Common myeloid progenitor, CD34-positive (primary cell): ENCODE results near the gene SCLY.

Source experiments
- CTCF ChIA-PET: fragments of 350-600 bp; sonication (Branson Sonifier 250); formaldehyde crosslinking; loops from one replicate; lab custom pipeline; 2021; ENCODE audit warnings: antibody characterized with exemption; lab: Charles Lee
- POLR2A ChIA-PET: fragments of 350-600 bp; sonication (Branson Sonifier 250); formaldehyde crosslinking; loops from one replicate; lab custom pipeline; 2021; ENCODE audit warnings: antibody characterized with exemption; lab: Charles Lee
- DNase-seq, 3 donors: peaks; one replicate each; pipeline versions ENCODE4 v3.0.0 to v3.0.0-alpha.2; 2013
- H3K27ac ChIP-seq, 2 experiments: 1 replicate in 1 of 2; 2 replicates in 1 of 2; pipeline ENCODE4 v1.7.0; 2013; ENCODE audit warnings: inconsistent platforms in 2 of 2, low read length in 2 of 2, mild to moderate bottlenecking in 2 of 2, low read depth in 1 of 2, moderate library complexity in 1 of 2; ENCODE audit not compliant: severe bottlenecking in 2 of 2, insufficient read depth in 1 of 2, poor library complexity in 1 of 2
- H3K27me3 ChIP-seq, 5 experiments: replicated peaks in 2 of 5; 1 replicate in 3 of 5; 2 replicates in 2 of 5; pipeline versions ENCODE4 v1.6.1 to v1.7.0; 2013; ENCODE audit warnings: low read length in 4 of 5, mild to moderate bottlenecking in 2 of 5, moderate library complexity in 2 of 5, inconsistent platforms in 1 of 5; ENCODE audit not compliant: insufficient read depth in 5 of 5, control insufficient read depth in 4 of 5
- H3K36me3 ChIP-seq, 4 experiments: 1 replicate in 2 of 4; 2 replicates in 2 of 4; pipeline versions ENCODE4 v1.6.1 to v1.7.0; 2013; ENCODE audit warnings: low read length in 3 of 4, control low read depth in 1 of 4, mild to moderate bottlenecking in 1 of 4; ENCODE audit not compliant: control insufficient read depth in 4 of 4, insufficient read depth in 4 of 4
- H3K4me1 ChIP-seq, 4 experiments: 1 replicate in 3 of 4; 2 replicates in 1 of 4; pipeline versions ENCODE4 v1.6.1 to v1.7.1; 2013; ENCODE audit warnings: low read length in 3 of 4, mild to moderate bottlenecking in 3 of 4, control low read depth in 1 of 4, inconsistent platforms in 1 of 4, moderate library complexity in 1 of 4; ENCODE audit not compliant: control insufficient read depth in 4 of 4, insufficient read depth in 4 of 4; ENCODE audit errors: control extremely low read depth in 1 of 4
- H3K4me3 ChIP-seq, 7 experiments: 1 replicate in 4 of 7; 2 replicates in 3 of 7; pipeline versions ENCODE4 v1.5.1 to v1.7.0; 2013; ENCODE audit warnings: mild to moderate bottlenecking in 7 of 7, low read length in 6 of 7, moderate library complexity in 6 of 7, inconsistent platforms in 2 of 7, low read depth in 2 of 7, control low read depth in 1 of 7; ENCODE audit not compliant: insufficient read depth in 4 of 7, control insufficient read depth in 1 of 7; ENCODE audit errors: extremely low read depth in 1 of 7
- H3K9me3 ChIP-seq, 5 experiments: 1 replicate in 4 of 5; 2 replicates in 1 of 5; pipeline versions ENCODE4 v1.6.1 to v1.7.1; 2013; ENCODE audit warnings: low read length in 4 of 5, mild to moderate bottlenecking in 2 of 5, inconsistent platforms in 1 of 5, low read depth in 1 of 5, moderate library complexity in 1 of 5; ENCODE audit not compliant: control insufficient read depth in 4 of 5, insufficient read depth in 2 of 5; ENCODE audit errors: control extremely low read depth in 1 of 5
- WGBS: methylation state at CpG from one replicate; pipeline ENCODE4 v1.1.5; 2013; ENCODE audit not compliant: insufficient coverage; 5-methylcytosine and 5-hydroxymethylcytosine counted together

Gene SCLY

DNA sequence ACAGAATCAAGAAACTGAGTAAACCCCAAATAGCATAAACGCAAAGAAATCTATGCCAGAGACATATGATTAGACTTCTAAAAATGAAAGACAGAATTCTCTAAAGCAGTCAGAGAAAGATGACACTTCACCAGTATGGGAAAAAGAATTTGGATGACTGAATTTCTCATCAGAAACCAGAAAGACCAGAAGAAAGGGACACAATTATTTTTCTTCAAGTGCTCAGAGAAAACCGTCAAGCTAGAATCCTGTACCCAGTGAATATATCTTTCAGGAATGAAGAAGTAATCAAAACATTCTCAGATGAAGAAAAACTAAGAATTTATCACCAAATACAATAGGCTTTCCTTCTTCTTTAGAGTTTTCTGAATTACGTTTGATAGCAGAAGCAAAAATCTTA, 25.1 kb downstream of the SCLY start:
- WGBS, result 100% methylated on average over 2 of the region's 3 CpGs
- Histone ChIP-seq H3K36me3 (peaks cover 0 to 40% (median 26%) of the 10 kb centered on the region in 4 experiments), H3K4me3 (no peak overlapping the region), H3K27ac (no peak overlapping the region), H3K9me3 (no peaks in the 10 kb centered on the region), H3K27me3 (no peaks in the 10 kb centered on the region), H3K4me1 (peaks cover 0 to 6% (median 2%) of the 10 kb centered on the region in 4 experiments)
- DNase-seq, result no peak
- CTCF ChIA-PET, result no interaction called here
- POLR2A ChIA-PET, result no interaction called here

DNA sequence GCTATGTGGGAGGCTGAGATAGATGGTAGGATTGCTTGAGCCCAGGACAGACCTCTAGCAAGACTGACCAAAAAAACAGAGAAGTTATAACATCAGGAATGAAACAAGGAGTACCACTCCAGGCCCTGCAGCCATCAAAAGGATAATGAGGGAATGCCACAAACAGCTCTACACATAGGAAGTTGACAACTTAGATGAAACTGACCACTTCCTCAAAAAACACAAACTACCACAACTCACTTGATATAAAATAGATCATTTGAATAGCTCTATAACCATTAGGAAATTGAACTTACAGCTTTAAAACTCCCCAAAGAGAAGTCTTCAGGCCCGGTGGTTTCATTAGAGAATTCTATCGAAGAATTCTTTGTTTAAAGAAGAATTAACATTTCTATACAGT, 26.4 kb downstream of the SCLY start:
- Histone ChIP-seq H3K4me1 (peaks cover 0 to 6% (median 2%) of the 10 kb centered on the region in 4 experiments), H3K27ac (no peak overlapping the region), H3K9me3 (no peaks in the 10 kb centered on the region), H3K27me3 (no peaks in the 10 kb centered on the region), H3K36me3 (peaks cover 0 to 40% (median 18%) of the 10 kb centered on the region in 4 experiments), H3K4me3 (no peak overlapping the region)
- ChIA-PET CTCF (interaction anchor here (1.1 to 1.8 kb wide), 2 partner anchors 48 to 94 kb away, joined by 3 read pairs; no protein-coding TSS in a partner anchor), POLR2A (no interaction called here)
- no CpG with 5 or more reads among the region's 2 CpGs for WGBS
- DNase-seq, result peak in 1 of 3 donors; percentile 23

DNA sequence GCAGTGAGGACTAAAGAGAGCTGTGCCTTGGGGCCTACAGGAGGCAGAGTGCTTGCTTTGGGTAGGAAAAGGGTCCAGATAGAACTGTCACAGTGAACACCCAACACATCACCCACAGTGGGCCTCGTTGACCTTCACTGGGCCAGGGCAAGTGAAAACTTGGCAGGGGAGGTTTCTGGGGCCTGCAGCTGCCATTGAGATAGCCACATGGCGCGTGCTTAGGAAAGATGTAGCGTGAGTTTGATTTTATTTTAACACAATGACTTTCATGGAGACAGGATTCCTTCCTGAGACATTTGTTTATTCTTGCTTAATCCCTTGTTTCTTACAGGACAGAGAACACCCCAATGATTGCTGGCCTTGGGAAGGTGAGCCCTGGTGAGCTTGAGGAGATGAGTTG, 30.1 kb downstream of the SCLY start:
- H3K27me3 ChIP-seq, result no peaks in the 10 kb centered on the region
- CTCF ChIA-PET, result no interaction called here
- WGBS, result 96% methylated on average over 4 of the region's 4 CpGs

DNA sequence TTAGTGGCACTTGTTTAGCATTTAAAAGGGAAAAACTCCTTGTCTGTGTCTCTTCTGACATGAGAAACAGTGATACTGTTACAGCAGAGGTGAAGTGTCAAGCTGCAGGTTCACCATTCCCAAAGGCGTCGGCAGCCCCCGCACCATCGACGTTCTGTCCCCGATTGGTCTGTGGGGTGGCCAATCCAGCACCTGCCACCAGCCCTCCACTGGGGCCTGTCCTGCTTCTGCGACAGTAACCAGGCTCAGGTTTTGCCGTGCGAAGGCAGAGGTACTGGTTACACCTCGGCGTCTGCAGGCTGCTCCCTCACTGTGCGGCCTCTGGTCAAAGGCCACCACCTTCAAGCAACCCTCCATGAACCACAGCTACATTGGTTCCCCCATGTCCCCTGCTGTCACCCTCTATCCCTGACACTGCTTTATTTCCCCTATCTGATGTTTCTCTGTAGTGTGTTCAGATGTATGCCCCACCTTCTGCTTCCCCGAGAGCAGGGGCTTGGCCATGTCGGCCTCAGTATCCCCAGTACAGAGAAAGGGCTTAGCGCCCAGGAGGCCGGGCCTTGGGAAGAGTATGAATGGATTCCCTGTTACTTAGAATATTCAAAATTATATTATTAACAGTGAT, 30.7 kb downstream of the SCLY start:
- WGBS, result 97% methylated on average over 12 of the region's 16 CpGs
- ChIA-PET CTCF (no interaction called here), POLR2A (no interaction called here)
- peaks cover 0 to 33% (median 9%) of the 10 kb centered on the region in 4 experiments for H3K36me3 ChIP-seq
- no peaks in the 10 kb centered on the region for H3K9me3 ChIP-seq
- peaks cover 0 to 6% (median 2%) of the 10 kb centered on the region in 4 experiments for H3K4me1 ChIP-seq
- H3K27me3 ChIP-seq, result no peaks in the 10 kb centered on the region
- no peak overlapping the region for H3K4me3 ChIP-seq
- no peak for DNase-seq
- H3K27ac ChIP-seq, result no peak overlapping the region

More for the DNA sequence above, 30.1 kb downstream of the SCLY start:
- Histone ChIP-seq H3K4me1 (peaks cover 0 to 6% (median 2%) of the 10 kb centered on the region in 4 experiments), H3K27ac (no peak overlapping the region), H3K4me3 (no peak overlapping the region), H3K36me3 (peaks cover 0 to 28% (median 9%) of the 10 kb centered on the region in 4 experiments), H3K9me3 (no peaks in the 10 kb centered on the region)
- POLR2A ChIA-PET, result no interaction called here
- no peak for DNase-seq

DNA sequence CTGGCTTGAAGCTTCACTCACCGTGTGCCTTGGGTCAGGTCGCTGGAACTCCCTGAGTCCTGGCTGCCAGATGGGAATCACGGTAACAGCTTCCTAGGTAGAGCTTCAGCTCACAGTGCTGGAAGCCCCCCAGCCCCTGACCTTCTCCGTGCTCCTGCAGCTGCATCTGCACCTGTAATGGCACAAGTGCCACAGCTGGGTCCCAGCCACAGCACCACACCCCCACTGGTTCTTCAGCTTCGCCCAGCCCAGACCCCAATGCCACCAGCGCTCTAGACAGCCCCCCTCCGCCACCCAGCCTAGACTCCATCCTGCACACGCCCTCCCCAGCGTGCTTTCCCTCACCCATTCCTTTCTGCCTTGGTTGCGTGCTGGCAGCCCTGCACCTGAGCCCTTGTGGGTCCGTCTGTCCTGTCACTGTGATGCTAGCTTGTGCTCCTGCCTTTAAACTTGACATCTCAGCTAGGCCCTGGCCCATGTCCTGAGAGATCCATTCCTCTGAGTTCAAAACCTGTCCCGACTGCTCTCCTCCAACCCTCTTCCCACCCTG, 31.8 kb downstream of the SCLY start:
- Histone ChIP-seq H3K4me1 (no peaks in the 10 kb centered on the region), H3K9me3 (no peaks in the 10 kb centered on the region), H3K4me3 (no peak overlapping the region), H3K27ac (no peak overlapping the region), H3K27me3 (no peaks in the 10 kb centered on the region), H3K36me3 (peaks cover 0 to 36% (median 10%) of the 10 kb centered on the region in 4 experiments)
- DNase-seq, result no peak
- WGBS, result 99% methylated on average over 10 of the region's 12 CpGs
- ChIA-PET CTCF (no interaction called here), POLR2A (no interaction called here)

DNA sequence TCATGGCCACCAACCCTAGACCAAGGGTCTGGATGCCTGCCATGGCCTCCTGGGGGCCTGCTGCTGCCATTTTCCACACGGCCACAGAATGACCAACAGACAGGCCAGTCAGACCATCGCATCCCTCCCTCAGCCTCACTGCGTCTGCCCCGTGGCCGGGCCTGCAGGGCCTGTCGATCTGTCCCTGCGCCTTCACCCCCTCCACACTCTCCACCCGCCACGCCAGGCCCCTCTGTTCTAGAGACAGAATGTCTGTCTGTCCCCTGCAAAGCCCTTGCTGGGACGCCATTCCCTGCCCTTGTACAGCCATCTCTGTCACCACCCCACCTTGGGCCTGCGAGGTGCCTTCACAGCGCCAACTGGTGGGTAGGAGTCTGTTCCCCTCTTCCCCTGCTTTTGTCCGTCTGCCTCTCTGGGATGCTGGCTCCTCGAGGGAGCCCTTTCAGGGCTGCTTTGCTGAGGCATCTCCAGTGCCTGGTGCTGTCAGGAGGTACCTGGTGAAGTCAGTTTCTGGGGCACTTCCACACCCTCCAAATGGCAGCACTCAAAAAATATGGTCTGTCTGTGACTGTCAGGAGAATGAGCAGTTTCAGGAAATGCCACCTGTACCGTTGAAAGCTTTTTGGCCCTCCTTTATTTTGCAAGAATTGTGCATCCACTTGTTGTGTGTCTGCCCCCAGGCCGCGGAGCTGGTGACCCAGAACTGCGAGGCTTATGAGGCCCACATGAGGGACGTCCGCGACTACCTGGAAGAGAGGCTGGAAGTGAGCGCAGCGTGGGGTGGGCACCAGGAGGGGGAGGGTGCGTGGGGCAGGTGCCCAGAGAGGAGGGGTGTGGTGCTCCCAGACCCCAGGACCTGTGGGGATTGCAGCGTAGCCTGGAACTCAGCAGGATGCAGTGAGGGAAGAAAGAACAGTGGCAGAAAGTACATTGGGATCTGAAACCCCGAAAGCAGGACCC, 32.7 kb downstream of the SCLY start:
- ChIA-PET POLR2A (no interaction called here), CTCF (no interaction called here)
- 96% methylated on average over 18 of the region's 26 CpGs for WGBS

More for the DNA sequence above, 32.7 kb downstream of the SCLY start:
- Histone ChIP-seq H3K36me3 (peaks cover 0 to 36% (median 10%) of the 10 kb centered on the region in 4 experiments), H3K4me1 (no peaks in the 10 kb centered on the region), H3K27ac (no peak overlapping the region), H3K27me3 (no peaks in the 10 kb centered on the region), H3K9me3 (no peaks in the 10 kb centered on the region), H3K4me3 (no peak overlapping the region)
- no peak for DNase-seq
